Endothelial cell of umbilical vein (primary cell): ENCODE measurements around the gene FHOD3. TPM values are rescaled to one million over a fixed set of nuclear protein-coding genes. Genes with fewer than 3 reads are reported as not detected.

Source experiments
- BruUV-seq: library from RNA; stranded (reverse); fragments of 400-500 nt; replicated peaks from 2 replicates; lab custom pipeline; 2021; lab: Mats Ljungman, UMichigan
- CTCF ChIA-PET: fragments of 300-600, 350-600 bp; sonication (Branson Sonifier 250); formaldehyde crosslinking; loops from one replicate; lab custom pipeline; 2021; ENCODE audit warnings: antibody characterized with exemption, inconsistent platforms; lab: Charles Lee
- POLR2A ChIA-PET: fragments of 300-600, 350-600 bp; sonication (Branson Sonifier 250); formaldehyde crosslinking; loops from one replicate; lab custom pipeline; 2021; ENCODE audit warnings: antibody characterized with exemption, inconsistent platforms; lab: Charles Lee
- DNase-seq: peaks from one replicate; pipeline ENCODE4 v3.0.0-alpha.2; 2011; ENCODE audit warnings: low read depth, low spot score
- FAIRE-seq: peaks from 2 replicates; lab custom pipeline; 2011; peaks lifted over from hg19 to GRCh38; lab: Jason Lieb, UNC
- H2AFZ ChIP-seq: 2 replicates; pipeline ENCODE4 v1.6.0; 2012; ENCODE audit warnings: low read depth, low read length, control low read depth, inconsistent platforms
- H3K27ac ChIP-seq: 2 replicates; pipeline ENCODE4 v1.5.1; 2011; ENCODE audit warnings: low read depth, mild to moderate bottlenecking, control low read depth, low read length, moderate library complexity; ENCODE audit not compliant: insufficient read depth
- H3K27me3 ChIP-seq, 2 experiments: 2 replicates each; pipeline versions ENCODE4 v1.6.0 to v1.6.1; 2011; ENCODE audit warnings: low read length in 2 of 2, mixed read lengths in 1 of 2; ENCODE audit not compliant: control insufficient read depth in 2 of 2, insufficient read depth in 2 of 2
- H3K36me3 ChIP-seq, 2 experiments: 2 replicates in 1 of 2; 3 replicates in 1 of 2; pipeline ENCODE4 v1.5.1; 2011; ENCODE audit warnings: low read length in 2 of 2, mild to moderate bottlenecking in 1 of 2, moderate library complexity in 1 of 2; ENCODE audit not compliant: control insufficient read depth in 2 of 2, insufficient read depth in 2 of 2; ENCODE audit errors: extremely low read depth in 1 of 2
- H3K4me1 ChIP-seq: 3 replicates; pipeline ENCODE4 v1.5.1; 2011; ENCODE audit warnings: mild to moderate bottlenecking, low read length; ENCODE audit not compliant: control insufficient read depth, insufficient read depth; ENCODE audit errors: extremely low read depth
- H3K4me2 ChIP-seq: 2 replicates; pipeline ENCODE4 v1.6.1; 2011; ENCODE audit warnings: low read length, control low read depth, mixed read lengths; ENCODE audit not compliant: insufficient read depth
- H3K4me3 ChIP-seq, 3 experiments: fragments of 200-600 bp in 1 of 3; sonication (generic), shearing (Covaris generic) in 1 of 3; replicated peaks in 1 of 3; 2 replicates each; pipeline ENCODE4 v1.5.1; 2011 to 2016; ENCODE audit warnings: control low read depth in 3 of 3, low read length in 3 of 3, mild to moderate bottlenecking in 2 of 3, inconsistent platforms in 1 of 3, low read depth in 1 of 3, moderate library complexity in 1 of 3; ENCODE audit not compliant: insufficient read depth in 1 of 3
- H3K79me2 ChIP-seq: 2 replicates; pipeline ENCODE4 v1.6.0; 2012; ENCODE audit warnings: low read length, inconsistent platforms; ENCODE audit not compliant: control insufficient read depth, insufficient read depth
- H3K9ac ChIP-seq: replicated peaks from 2 replicates; pipeline ENCODE3; 2011; ENCODE audit warnings: low read length, control low read depth; ENCODE audit not compliant: insufficient read depth; ENCODE audit errors: extremely low read depth
- H3K9me1 ChIP-seq: replicated peaks from 3 replicates; pipeline ENCODE4 v1.6.0; 2011; ENCODE audit warnings: mild to moderate bottlenecking, low read length; ENCODE audit not compliant: control insufficient read depth, insufficient read depth; ENCODE audit errors: extremely low read depth
- H3K9me3 ChIP-seq: replicated peaks from 2 replicates; pipeline ENCODE4 v1.5.1; 2012; ENCODE audit warnings: low read length, inconsistent platforms; ENCODE audit not compliant: control insufficient read depth, insufficient read depth
- H4K20me1 ChIP-seq: replicated peaks from 2 replicates; pipeline ENCODE3; 2011; ENCODE audit warnings: mild to moderate bottlenecking, low read length; ENCODE audit not compliant: control insufficient read depth, insufficient read depth; ENCODE audit errors: extremely low read depth
- CTCF ChIP-seq, 2 donors: IDR thresholded peaks; 1 replicate in 1 of 2; 2 replicates in 1 of 2; pipeline ENCODE4 v1.5.1; 2011; ENCODE audit warnings: low read length in 2 of 2, mild to moderate bottlenecking in 2 of 2, moderate library complexity in 2 of 2, control low read depth in 1 of 2, inconsistent platforms in 1 of 2, low read depth in 1 of 2; ENCODE audit not compliant: insufficient read depth in 1 of 2; ENCODE audit errors: extremely low read depth in 1 of 2
- EZH2 ChIP-seq: IDR thresholded peaks from 2 replicates; pipeline ENCODE4 v1.6.1; 2012; ENCODE audit warnings: borderline replicate concordance, low read depth, mild to moderate bottlenecking, moderate library complexity, low read length, inconsistent platforms; ENCODE audit not compliant: severe bottlenecking
- FOS ChIP-seq: IDR thresholded peaks from 2 replicates; pipeline ENCODE4 v1.6.1; 2011; ENCODE audit warnings: mild to moderate bottlenecking, low read length, moderate library complexity, borderline replicate concordance; ENCODE audit not compliant: insufficient read depth
- GATA2 ChIP-seq: IDR thresholded peaks from 2 replicates; pipeline ENCODE4 v1.7.0; 2011; ENCODE audit warnings: low read depth, mild to moderate bottlenecking, moderate library complexity, mixed read lengths, low read length; ENCODE audit not compliant: insufficient read length, insufficient read depth
- JUN ChIP-seq: IDR thresholded peaks from 2 replicates; pipeline ENCODE4 v1.6.1; 2011; ENCODE audit warnings: borderline replicate concordance, low read depth; ENCODE audit not compliant: insufficient read length, insufficient read depth
- MAX ChIP-seq: IDR thresholded peaks from 2 replicates; pipeline ENCODE4 v1.6.1; 2011; ENCODE audit not compliant: insufficient read depth, insufficient read length
- MYC ChIP-seq: IDR thresholded peaks from one replicate; pipeline ENCODE4 v1.6.1; 2011; ENCODE audit warnings: mild to moderate bottlenecking, low read depth, low read length
- POLR2A ChIP-seq: IDR thresholded peaks from 2 replicates; pipeline ENCODE4 v1.6.1; 2012; ENCODE audit warnings: low read depth, mild to moderate bottlenecking, control low read depth, low read length
- POLR2AphosphoS5 ChIP-seq: IDR thresholded peaks from 2 replicates; pipeline ENCODE4 v1.6.1; 2012; ENCODE audit warnings: low read depth, mild to moderate bottlenecking, control low read depth, low read length, moderate library complexity; ENCODE audit not compliant: insufficient read depth
- dilution Hi-C: fragments of 300-500 bp; cut with MboI; formaldehyde crosslinking; loops from one replicate; pipeline ENCODE4 v1.15.0; 2019; ENCODE audit warnings: low sequenced_read_pairs; ENCODE audit not compliant: extremely low pct_ligation_motif_present
- intact Hi-C: fragments of 100-400 bp; cut with micrococcal nuclease; formaldehyde crosslinking; loops from one replicate; pipeline ENCODE4 v1.10.0; 2022
- polyA plus RNA-seq, 4 experiments: library from polyadenylated mRNA; depleted of rRNA in 3 of 4; stranded (reverse) in 3 of 4; unstranded in 1 of 4; fragments of >200 nt; gene quantifications; 2 replicates each; pipeline versions ENCODE4 v1.2.1 to v1.2.3, GENCODE V29; 2011 to 2012; ENCODE audit warnings: missing spikeins in 1 of 4
- total RNA-seq: library from RNA; stranded (reverse); gene quantifications from 2 replicates; pipeline ENCODE4 v1.2.3, GENCODE V29; 2021

The FHOD3 gene
- total and polyA plus RNA-seq, 2 donors (not counting 3 experiments of a cell fraction or from before 2014, with no cell fraction given) = 0.06 to 1.5 TPM

GRCh38 chr18:36817039-36817438 is 519.5 kb downstream of the FHOD3 start:
- CTCF ChIA-PET = no interaction called here
- Histone ChIP-seq H3K4me1 (no peaks in the 10 kb centered on the region), H2AFZ (no peak overlapping the region), H3K36me3 (peaks cover 6 to 18% of the 10 kb centered on the region in 2 experiments), H4K20me1 (no peaks in the 10 kb centered on the region), H3K9me1 (no peaks in the 10 kb centered on the region), H3K9ac (no peak overlapping the region), H3K9me3 (no peaks in the 10 kb centered on the region), H3K79me2 (peaks cover 8% of the 10 kb centered on the region), H3K4me3 (no peak overlapping the region), H3K27ac (no peak overlapping the region), H3K27me3 (no peaks in the 10 kb centered on the region), H3K4me2 (no peak overlapping the region)
- DNase-seq (no peak), FAIRE-seq (no peak)
- POLR2A ChIA-PET = no interaction called here
- TF ChIP-seq POLR2A = no peak
- TF ChIP-seq CTCF (IDR thresholded peaks at IDR 0.05; ENCODE audit: extremely low read depth in 1 of 2, insufficient read depth in 1 of 2, low read depth in 1 of 2, low read length in 2 of 2) = no peak
- TF ChIP-seq EZH2 = no peak
- no peak for TF ChIP-seq FOS
- no peak for TF ChIP-seq JUN
- TF ChIP-seq MAX = no peak
- TF ChIP-seq GATA2 = no peak
- no peak for TF ChIP-seq POLR2AphosphoS5
- TF ChIP-seq MYC = no peak
- intact Hi-C loops = no loop called here
- BruUV-seq = no TSS peak
- dilution Hi-C loops = no loop called here
